Peyer's patch (tissue), 4 donors: ENCODE measurements around the gene ZNF85.

Experiments
- POLR2A ChIP-seq, 2 donors: fragments of 450-650 bp; IDR thresholded peaks; one replicate each; pipeline ENCODE4 v1.5.1; 2017; ENCODE audit warnings: antibody characterized with exemption in 2 of 2, mild to moderate bottlenecking in 2 of 2, moderate library complexity in 2 of 2
- TF ChIP-seq, protein P1 (sequence below), 6 experiments: fragments of 450-650 bp in 4 of 6; fragments of 200-600 bp in 2 of 6; sonication (generic) in 1 of 6; IDR thresholded peaks; one replicate each; pipeline ENCODE4 v1.5.1; 2017 to 2019; ENCODE audit warnings: antibody characterized with exemption in 6 of 6, mild to moderate bottlenecking in 3 of 6, moderate library complexity in 1 of 6

DNA sequence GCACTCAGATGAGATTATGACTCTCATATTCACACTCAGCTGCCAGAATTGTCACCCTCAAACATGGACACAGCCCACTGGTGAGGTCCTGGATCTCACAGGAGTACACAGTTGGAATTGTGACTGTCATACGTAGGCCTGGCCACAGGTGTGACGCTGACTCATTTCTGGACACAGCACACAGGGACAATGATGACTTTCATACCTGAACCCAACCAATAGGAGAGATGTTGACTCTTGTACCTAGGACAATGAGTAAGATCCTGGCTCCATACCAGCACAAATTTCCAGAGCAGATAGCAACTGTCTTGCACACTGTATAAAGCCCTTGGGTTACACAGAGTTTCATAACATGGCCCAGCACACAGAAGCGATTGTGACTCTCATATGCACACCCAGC, 46.4 kb downstream of the ZNF85 start:
- TF ChIP-seq, protein P1, sequence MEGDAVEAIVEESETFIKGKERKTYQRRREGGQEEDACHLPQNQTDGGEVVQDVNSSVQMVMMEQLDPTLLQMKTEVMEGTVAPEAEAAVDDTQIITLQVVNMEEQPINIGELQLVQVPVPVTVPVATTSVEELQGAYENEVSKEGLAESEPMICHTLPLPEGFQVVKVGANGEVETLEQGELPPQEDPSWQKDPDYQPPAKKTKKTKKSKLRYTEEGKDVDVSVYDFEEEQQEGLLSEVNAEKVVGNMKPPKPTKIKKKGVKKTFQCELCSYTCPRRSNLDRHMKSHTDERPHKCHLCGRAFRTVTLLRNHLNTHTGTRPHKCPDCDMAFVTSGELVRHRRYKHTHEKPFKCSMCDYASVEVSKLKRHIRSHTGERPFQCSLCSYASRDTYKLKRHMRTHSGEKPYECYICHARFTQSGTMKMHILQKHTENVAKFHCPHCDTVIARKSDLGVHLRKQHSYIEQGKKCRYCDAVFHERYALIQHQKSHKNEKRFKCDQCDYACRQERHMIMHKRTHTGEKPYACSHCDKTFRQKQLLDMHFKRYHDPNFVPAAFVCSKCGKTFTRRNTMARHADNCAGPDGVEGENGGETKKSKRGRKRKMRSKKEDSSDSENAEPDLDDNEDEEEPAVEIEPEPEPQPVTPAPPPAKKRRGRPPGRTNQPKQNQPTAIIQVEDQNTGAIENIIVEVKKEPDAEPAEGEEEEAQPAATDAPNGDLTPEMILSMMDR (IDR thresholded peaks at IDR 0.05), result no peak
- no peak for TF ChIP-seq POLR2A (IDR thresholded peaks at IDR 0.05)
